LNCAP (cell line): ENCODE results near the gene GREB1.

Experiments used
- TF ChIP-seq, protein P1 (sequence below): fragments of 450-650 bp; IDR thresholded peaks from 2 replicates; pipeline ENCODE4 v1.5.1; 2017; ENCODE audit warnings: mild to moderate bottlenecking

GREB1 gene

DNA sequence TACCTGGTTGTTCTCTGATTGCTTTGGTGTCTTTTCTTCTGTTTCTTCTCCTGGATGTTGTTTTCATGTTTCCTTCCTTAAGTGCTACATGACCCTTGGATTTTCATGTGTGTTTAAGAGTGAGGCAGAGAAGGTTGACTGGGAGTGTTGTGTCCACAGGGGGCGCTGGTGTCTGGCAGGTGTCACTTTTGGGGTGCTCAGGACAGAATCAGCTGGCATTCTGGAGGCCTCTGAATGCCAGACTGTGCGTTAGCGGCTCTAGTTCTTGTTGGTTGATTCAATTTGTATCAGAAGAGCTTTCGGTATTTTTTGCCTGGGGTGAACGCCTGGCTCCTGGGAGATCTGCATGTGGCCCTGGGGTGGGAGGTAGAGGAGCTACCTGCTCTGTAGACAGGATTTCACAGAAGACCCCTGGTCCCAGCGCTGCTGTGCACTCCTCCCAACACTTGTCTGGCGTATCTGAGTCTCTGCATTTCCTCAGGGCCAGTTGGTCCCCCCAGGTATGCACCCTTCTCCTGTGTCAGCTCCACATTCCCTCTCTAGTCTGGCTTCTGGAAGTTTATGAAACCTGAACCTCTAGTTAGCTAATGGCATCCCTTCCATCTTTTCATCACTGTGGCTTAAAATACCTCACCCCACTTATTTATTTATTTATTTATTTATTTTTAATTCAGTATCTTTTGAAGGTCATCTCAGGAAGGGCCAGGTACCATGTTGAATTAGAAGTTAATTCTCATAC lies 1.1 kb downstream of the GREB1 start:
- TF ChIP-seq, protein P1, sequence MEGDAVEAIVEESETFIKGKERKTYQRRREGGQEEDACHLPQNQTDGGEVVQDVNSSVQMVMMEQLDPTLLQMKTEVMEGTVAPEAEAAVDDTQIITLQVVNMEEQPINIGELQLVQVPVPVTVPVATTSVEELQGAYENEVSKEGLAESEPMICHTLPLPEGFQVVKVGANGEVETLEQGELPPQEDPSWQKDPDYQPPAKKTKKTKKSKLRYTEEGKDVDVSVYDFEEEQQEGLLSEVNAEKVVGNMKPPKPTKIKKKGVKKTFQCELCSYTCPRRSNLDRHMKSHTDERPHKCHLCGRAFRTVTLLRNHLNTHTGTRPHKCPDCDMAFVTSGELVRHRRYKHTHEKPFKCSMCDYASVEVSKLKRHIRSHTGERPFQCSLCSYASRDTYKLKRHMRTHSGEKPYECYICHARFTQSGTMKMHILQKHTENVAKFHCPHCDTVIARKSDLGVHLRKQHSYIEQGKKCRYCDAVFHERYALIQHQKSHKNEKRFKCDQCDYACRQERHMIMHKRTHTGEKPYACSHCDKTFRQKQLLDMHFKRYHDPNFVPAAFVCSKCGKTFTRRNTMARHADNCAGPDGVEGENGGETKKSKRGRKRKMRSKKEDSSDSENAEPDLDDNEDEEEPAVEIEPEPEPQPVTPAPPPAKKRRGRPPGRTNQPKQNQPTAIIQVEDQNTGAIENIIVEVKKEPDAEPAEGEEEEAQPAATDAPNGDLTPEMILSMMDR, result no peak

DNA sequence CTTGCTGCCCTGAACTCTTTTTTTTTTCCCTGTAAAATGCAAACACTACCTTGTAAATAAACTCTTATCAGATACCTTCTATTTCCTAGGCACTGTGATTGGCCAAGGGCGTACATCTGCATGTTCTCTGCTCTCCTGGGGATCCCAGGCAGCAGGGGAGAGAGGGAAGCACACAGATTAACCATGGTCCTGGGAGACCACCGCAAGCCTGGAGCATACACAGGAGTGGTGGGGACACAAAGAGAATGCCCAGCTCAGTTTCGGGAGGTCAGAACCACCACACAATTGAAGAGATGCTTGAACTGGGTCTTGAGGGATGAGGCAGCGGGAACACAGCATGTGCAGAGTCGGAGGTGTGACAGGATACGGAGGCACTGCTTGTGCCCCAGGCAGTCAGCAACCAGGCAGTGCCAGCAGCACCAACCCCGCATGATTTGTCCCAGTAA lies 2.1 kb downstream of the GREB1 start:
- TF ChIP-seq, protein P1, result no peak

DNA sequence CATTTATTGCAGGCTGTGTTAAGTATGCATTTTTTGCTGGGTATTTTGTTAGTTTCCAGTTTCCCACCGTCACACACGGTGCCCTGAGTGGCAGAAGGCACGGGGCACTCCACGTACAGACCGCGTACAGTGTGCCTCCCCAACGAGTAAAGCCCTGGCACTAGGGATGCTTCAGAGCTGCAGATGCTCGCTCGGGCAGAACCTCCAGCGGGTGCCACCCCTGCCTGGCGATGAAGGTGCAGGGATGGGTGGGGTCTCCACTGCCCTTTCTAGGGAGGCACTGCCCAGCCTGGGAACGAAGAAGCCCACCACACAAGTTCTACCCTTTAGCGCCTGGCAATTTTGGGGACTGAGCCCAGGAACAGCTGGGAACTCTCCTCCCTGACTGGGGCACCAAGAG lies 4.1 kb downstream of the GREB1 start:
- TF ChIP-seq, protein P1, result no peak

GRCh38 chr2:11539317-11540147 lies 5.7 kb downstream of the GREB1 start:
- TF ChIP-seq, protein P1, result no peak

GRCh38 chr2:11540148-11540995 lies 6.5 kb downstream of the GREB1 start:
- TF ChIP-seq, protein P1, result no peak

DNA sequence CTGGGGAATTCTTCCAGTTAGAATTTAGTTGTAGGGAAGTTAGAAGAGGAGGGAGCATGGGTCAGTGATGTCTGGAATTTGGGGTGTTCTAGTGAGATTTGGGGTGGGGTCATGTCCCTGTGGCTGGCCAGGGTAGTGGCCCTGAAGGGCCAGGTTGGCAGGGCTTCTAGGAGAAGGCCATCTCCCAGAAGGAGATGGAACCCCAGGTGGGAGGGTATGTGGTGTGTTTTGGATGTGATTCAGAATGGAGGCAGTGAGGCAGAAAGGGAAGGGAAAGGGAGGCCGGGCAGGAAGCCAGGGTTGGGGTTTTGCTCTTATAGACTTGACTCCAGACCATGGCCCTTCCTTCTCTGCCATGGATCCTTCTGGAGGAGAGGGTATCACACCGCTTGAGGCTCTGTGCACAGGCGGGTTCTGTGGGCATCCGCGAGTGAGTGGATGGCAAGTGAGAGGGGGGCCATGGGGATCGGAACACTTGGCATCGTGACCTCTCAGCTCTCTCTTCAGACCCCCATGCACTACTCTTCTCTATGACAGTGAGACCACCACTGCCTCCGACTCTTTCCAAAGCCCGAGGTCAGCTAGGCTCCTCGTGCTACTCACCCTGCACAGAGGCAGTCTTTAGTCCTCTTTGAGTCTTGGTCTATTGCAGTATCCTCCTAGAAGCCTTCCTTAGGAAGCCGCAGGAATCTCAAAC lies 7.3 kb downstream of the GREB1 start:
- TF ChIP-seq, protein P1, result no peak
